ENCODE results near the gene HOPX.

Gene HOPX

DNA sequence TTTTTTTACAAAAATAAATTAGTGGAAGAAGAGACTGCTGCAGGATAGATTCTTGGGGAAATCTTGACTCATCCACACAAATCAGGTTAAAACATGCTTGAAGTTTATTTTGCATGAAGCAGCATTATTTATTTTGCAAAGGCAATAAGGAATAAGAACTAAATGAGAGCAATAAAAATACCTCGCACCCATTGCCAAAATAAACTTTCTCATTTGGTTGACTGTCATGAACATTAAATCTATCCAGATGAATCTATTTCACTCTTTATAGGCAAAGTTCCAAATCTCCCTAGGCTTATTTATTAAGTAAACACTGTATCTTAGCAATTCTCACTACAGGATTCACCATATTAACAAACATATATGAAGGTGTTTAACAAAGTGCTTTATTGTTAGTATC lies 58.9 kb downstream of the HOPX start:
- POLR2A ChIA-PET: no interaction called here
- no peak overlapping the region for H3K4me3 ChIP-seq (ENCODE audit: low read depth, low read length)
- TF ChIP-seq, protein P1, sequence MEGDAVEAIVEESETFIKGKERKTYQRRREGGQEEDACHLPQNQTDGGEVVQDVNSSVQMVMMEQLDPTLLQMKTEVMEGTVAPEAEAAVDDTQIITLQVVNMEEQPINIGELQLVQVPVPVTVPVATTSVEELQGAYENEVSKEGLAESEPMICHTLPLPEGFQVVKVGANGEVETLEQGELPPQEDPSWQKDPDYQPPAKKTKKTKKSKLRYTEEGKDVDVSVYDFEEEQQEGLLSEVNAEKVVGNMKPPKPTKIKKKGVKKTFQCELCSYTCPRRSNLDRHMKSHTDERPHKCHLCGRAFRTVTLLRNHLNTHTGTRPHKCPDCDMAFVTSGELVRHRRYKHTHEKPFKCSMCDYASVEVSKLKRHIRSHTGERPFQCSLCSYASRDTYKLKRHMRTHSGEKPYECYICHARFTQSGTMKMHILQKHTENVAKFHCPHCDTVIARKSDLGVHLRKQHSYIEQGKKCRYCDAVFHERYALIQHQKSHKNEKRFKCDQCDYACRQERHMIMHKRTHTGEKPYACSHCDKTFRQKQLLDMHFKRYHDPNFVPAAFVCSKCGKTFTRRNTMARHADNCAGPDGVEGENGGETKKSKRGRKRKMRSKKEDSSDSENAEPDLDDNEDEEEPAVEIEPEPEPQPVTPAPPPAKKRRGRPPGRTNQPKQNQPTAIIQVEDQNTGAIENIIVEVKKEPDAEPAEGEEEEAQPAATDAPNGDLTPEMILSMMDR (IDR thresholded peaks at IDR 0.05; ENCODE audit: insufficient read depth, low read length, missing control alignments): no peak
- no peak for DNase-seq (ENCODE audit: low read depth, low spot score)
- CTCF ChIA-PET: no interaction called here

DNA sequence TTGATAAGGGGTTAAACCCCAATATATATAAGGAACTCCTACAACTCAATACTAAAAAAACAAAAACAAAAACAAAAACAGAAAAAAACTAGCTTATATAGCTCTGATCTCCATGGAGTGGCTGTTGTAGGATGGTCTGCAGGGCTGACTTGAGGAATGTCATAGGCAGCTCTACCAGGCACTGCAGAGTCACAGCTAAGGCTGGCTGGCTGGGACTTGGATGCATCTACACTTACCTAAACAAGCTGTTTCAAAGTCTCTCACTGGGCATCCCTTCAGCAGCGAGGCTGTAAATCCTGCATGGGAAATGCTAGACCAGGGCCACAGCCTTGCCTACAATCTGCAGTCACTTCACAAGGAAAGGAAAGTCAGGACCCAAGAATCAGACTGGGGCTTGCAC lies 61.3 kb downstream of the HOPX start:
- no peak for DNase-seq (ENCODE audit: low read depth, low spot score)
- TF ChIP-seq, protein P1 (IDR thresholded peaks at IDR 0.05; ENCODE audit: insufficient read depth, low read length, missing control alignments): no peak
- ChIA-PET POLR2A (no interaction called here), CTCF (interaction anchor here (0.6 to 1.2 kb wide), 2 partner anchors 13 to 180 kb away, joined by 3 to 4 read pairs; no protein-coding TSS in a partner anchor)
- no peak overlapping the region for H3K4me3 ChIP-seq (ENCODE audit: low read depth, low read length)

DNA sequence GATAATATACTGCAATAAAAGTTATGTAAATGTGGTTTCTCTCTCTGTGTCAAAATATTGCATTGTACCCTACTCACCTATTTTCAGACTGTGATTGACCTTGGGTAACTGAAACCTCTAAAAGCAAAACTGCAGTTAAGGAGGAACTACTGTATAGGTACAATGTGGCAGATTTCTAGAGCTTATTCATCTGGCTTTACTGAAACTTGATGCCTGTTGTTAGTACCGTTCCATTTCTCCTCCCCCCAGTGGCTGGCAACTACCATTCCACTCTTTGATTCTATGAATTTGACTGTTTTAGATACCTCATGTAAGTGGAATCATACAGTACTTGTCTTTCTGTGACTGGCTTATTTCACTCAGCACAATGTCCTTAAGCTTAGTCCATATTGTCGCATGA lies 61.9 kb downstream of the HOPX start:
- ChIA-PET CTCF (interaction anchor here (0.6 to 1.2 kb wide), 4 partner anchors 13 to 181 kb away, joined by 3 to 4 read pairs (median 3); no protein-coding TSS in a partner anchor), POLR2A (no interaction called here)
- TF ChIP-seq, protein P1 (IDR thresholded peaks at IDR 0.05; ENCODE audit: insufficient read depth, low read length, missing control alignments): no peak
- DNase-seq (ENCODE audit: low read depth, low spot score): no peak
- no peak overlapping the region for H3K4me3 ChIP-seq (ENCODE audit: low read depth, low read length)

DNA sequence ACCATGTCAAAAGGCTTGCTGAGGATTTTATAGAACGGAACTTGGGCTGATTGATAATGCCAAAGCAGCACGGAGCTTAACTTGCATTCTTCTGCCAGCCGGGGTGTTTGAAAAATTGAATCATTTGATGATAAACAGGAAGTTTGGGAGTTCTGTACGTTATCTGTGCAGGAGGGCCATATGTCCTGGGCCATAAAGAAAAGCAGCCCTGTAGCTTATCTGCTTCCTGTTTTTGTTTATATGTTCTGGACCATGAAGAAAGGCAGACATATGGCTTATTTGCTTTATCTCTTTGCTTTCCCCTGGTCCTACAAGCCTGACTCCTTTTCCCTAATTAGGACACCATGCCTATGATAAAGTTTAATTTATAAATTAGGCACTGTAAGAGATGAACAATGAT lies 62.4 kb downstream of the HOPX start:
- no peak for DNase-seq (ENCODE audit: low read depth, low spot score)
- CTCF ChIA-PET: interaction anchor here (0.9 to 1.2 kb wide), 3 partner anchors 12 to 181 kb away, joined by 3 read pairs; no protein-coding TSS in a partner anchor
- TF ChIP-seq, protein P1 (IDR thresholded peaks at IDR 0.05; ENCODE audit: insufficient read depth, low read length, missing control alignments): no peak
- H3K4me3 ChIP-seq (ENCODE audit: low read depth, low read length): no peak overlapping the region
- POLR2A ChIA-PET: no interaction called here

DNA sequence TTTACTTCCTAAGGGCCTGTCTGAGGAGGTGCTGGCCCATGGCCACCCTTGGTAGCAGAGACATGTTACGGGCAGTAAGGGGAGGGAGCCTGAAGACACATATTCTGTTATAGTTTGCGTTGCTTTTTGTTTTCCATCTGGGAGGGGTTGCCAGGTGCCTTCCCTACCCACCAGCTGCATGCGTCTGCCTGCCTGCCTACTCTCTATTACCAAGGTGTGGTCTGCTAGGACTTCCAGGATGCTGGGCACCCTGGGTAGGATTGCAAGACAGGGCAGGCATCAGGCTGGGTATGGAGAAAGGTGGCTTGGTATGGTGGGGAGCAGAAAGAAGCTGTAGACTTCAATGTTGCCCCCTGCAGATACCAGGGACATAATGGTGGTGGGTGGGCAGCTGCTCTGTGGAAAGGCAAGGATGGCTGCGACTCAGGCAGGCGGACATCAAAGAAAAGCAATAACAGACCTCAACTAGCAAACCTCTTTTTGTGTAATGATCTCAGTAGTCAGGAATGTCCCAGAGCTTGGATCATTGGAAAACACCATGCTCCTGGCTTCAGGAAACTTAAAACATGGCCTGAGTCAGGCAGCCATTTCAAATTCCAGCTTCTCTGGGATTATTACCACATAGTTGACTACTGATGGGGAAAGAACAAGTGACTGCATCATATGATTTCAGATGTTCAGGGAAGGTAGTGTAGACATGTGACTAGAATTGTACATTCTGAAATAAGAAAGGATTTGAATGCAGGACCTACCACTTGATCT lies 67.8 kb downstream of the HOPX start:
- ChIA-PET POLR2A (no interaction called here), CTCF (interaction anchor here (0.5 to 1.7 kb wide), 6 partner anchors 11 to 186 kb away, joined by 3 to 5 read pairs (median 3); no protein-coding TSS in a partner anchor)
- H3K4me3 ChIP-seq (ENCODE audit: low read depth, low read length): no peak overlapping the region
- TF ChIP-seq, protein P1 (IDR thresholded peaks at IDR 0.05; ENCODE audit: insufficient read depth, low read length, missing control alignments): no peak
- DNase-seq (ENCODE audit: low read depth, low spot score): no peak

DNA sequence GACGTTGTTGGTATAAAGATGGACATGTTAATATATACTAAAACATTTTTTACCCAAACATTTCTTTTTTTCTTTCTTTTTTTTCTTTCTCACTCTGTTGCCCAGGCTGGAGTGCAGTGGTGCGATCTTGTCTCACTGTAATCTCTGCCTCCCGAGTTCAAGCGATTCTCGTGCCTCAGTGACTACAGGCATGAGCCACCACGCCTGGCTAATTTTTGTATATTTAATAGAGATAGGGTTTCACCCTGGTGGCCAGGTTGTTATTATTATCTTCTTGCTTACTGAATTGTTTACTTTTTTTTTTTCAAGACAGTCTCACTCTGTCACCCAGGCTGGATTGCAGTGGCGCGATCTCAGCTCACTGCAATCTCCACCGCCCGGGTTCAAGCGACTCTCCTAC lies 68.8 kb downstream of the HOPX start:
- DNase-seq (ENCODE audit: low read depth, low spot score): no peak

More for the DNA sequence above, 68.8 kb downstream of the HOPX start:
- POLR2A ChIA-PET: no interaction called here
- TF ChIP-seq, protein P1 (IDR thresholded peaks at IDR 0.05; ENCODE audit: insufficient read depth, low read length, missing control alignments): no peak
- H3K4me3 ChIP-seq (ENCODE audit: low read depth, low read length): no peak overlapping the region
- CTCF ChIA-PET: interaction anchor here (1.7 kb wide), 1 partner anchor 10 kb away, joined by 4 read pairs; no protein-coding TSS in a partner anchor

Data from AG04449 (cell line).